AG04449 (cell line): Measurements from ENCODE around the gene THBS1.

Experiments
- CTCF ChIA-PET: fragments of 350-600 bp; formaldehyde crosslinking; extraction: SDS; loops from one replicate; lab custom pipeline; 2021; ENCODE audit warnings: antibody characterized with exemption; lab: Yijun Ruan, JAX
- POLR2A ChIA-PET: fragments of 400-600, 350-600 bp; formaldehyde crosslinking; extraction: SDS; loops from one replicate; lab custom pipeline; 2020; ENCODE audit warnings: antibody characterized with exemption, inconsistent platforms; lab: Yijun Ruan, JAX
- DNase-seq: peaks from one replicate; pipeline ENCODE4 v3.0.0-alpha.2; 2010; ENCODE audit warnings: low read depth, low spot score
- H3K4me3 ChIP-seq: 2 replicates; pipeline ENCODE4 v1.5.1; 2011; ENCODE audit warnings: low read depth, mild to moderate bottlenecking, control low read depth, low read length
- TF ChIP-seq, protein P1 (sequence below): IDR thresholded peaks from one replicate; pipeline ENCODE4 v1.5.1; 2011; ENCODE audit warnings: mild to moderate bottlenecking, moderate library complexity, low read length, control low read depth, inconsistent platforms; ENCODE audit not compliant: insufficient read depth; ENCODE audit errors: missing control alignments

Gene THBS1

DNA sequence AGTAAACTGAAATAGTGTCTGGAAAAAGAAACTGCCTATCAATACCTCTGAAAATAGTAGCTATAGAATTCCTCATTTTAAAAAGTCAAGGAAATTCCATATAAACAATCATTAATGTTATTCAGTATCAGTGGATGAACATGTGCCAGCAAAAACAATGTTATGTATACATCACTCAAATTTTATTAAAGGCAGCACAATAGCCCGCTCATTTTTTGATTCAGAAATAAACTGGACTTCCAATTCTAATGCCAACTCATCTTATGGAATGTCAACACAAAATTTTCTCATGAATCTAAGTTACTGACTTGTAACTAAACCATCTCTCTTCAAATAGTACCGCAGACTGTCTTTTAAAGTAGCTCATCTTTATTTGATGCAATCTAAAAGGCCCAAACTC lies 19.0 kb downstream of the THBS1 start:
- DNase-seq = peak; percentile 38
- H3K4me3 ChIP-seq = no peak overlapping the region
- TF ChIP-seq, protein P1, sequence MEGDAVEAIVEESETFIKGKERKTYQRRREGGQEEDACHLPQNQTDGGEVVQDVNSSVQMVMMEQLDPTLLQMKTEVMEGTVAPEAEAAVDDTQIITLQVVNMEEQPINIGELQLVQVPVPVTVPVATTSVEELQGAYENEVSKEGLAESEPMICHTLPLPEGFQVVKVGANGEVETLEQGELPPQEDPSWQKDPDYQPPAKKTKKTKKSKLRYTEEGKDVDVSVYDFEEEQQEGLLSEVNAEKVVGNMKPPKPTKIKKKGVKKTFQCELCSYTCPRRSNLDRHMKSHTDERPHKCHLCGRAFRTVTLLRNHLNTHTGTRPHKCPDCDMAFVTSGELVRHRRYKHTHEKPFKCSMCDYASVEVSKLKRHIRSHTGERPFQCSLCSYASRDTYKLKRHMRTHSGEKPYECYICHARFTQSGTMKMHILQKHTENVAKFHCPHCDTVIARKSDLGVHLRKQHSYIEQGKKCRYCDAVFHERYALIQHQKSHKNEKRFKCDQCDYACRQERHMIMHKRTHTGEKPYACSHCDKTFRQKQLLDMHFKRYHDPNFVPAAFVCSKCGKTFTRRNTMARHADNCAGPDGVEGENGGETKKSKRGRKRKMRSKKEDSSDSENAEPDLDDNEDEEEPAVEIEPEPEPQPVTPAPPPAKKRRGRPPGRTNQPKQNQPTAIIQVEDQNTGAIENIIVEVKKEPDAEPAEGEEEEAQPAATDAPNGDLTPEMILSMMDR = no peak
- POLR2A ChIA-PET = interaction anchor here (0.7 to 1.9 kb wide), 4 partner anchors 19 to 428 kb away, joined by 3 to 4 read pairs (median 4); partner anchors contain the start of gene THBS1
- CTCF ChIA-PET = interaction anchor here (2.4 to 2.6 kb wide), 2 partner anchors 157 kb away, joined by 10 to 20 read pairs; no protein-coding TSS in a partner anchor

DNA sequence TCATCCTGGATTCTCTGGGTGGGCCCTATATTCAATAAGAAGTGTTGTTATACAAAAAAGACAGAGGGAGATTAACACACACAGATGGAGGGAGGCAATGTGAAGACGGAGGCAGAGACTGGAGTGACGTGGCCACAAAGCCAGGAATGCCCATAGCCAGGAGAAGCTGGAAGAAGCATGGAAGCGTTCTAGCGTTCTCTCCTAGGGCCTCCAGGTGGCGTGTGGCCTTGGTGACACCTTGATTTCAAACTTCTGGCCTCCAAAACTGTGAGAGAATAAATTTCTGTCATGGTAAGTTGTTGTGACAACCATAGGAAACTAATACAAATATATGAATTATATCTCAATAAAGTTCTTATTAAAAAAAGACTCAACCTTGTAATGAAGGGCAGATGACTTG lies 21.3 kb downstream of the THBS1 start:
- DNase-seq = no peak
- CTCF ChIA-PET = interaction anchor here (1.6 to 2.6 kb wide), 2 partner anchors 154 to 156 kb away, joined by 6 to 20 read pairs; no protein-coding TSS in a partner anchor
- POLR2A ChIA-PET = no interaction called here
- no peak overlapping the region for H3K4me3 ChIP-seq
- TF ChIP-seq, protein P1 = no peak

DNA sequence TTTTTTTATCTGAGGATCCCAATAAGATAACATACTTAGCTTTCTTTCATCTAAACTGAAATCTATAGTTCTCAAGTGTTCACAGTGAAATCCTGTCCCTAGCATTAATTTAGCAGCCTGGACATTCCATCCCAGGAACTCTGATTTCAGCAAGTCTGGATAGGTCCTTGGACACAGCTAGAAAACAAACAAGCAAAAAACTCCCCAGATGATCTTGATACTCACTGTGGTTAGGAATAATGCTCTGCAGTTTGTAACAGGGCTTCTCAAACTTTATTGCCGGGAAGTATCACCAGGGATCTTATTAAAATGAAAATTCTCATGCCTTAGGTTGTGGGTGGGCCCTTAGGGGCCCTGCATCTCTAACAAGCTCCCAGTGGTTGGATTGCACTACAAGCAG lies 24.3 kb downstream of the THBS1 start:
- POLR2A ChIA-PET = no interaction called here
- no peak overlapping the region for H3K4me3 ChIP-seq
- TF ChIP-seq, protein P1 = no peak
- CTCF ChIA-PET = interaction anchor here (0.8 to 7.8 kb wide), 2 partner anchors 20 to 152 kb away, joined by 3 to 72 read pairs; no protein-coding TSS in a partner anchor
- DNase-seq = no peak

DNA sequence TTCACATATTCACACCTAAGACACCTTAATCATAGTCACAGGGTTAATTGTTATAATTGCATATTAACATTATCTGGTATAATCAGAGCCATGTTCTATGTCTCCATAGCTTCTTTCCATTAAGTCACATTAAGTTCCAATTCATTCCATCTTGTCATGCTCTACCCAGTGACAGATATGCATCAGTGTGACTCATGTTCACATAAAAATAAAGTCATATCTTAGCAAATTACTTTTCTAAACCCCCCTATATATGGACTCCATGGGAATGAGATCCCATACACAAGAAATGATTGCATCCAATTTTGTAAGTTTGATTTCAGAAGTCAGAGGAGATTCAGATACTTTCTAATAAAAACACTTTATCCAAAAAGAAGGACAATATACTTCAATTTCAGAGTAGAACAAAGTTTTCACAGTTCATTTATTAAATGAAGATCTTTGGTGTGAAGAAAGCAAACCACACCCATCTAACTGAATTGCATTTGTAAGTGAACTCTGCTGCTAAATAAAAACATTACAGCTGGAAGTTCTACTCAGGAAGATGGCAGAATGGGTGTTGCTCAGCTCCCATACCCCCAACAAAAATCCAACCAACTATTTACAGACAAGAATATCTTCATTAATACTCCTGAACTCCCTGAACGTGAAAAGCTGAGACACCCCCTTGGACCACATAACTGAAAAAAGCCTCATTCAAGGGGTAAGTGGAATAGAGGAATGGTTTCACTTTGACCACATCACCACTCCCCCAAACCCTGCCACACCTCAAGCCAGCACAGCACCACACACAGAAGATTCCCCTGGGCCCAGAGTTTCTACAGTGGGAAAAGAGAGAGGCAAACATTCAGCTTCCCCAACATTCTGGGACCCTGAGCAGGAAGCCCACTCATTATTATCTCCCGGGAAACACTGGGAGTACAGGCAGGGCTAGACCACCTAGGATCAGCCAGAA lies 27.6 kb downstream of the THBS1 start:
- ChIA-PET CTCF (interaction anchor here (0.9 to 7.8 kb wide), 4 partner anchors 16 to 149 kb away, joined by 3 to 72 read pairs (median 5); no protein-coding TSS in a partner anchor), POLR2A (no interaction called here)
- no peak overlapping the region for H3K4me3 ChIP-seq
- no peak for DNase-seq
- TF ChIP-seq, protein P1 = no peak

DNA sequence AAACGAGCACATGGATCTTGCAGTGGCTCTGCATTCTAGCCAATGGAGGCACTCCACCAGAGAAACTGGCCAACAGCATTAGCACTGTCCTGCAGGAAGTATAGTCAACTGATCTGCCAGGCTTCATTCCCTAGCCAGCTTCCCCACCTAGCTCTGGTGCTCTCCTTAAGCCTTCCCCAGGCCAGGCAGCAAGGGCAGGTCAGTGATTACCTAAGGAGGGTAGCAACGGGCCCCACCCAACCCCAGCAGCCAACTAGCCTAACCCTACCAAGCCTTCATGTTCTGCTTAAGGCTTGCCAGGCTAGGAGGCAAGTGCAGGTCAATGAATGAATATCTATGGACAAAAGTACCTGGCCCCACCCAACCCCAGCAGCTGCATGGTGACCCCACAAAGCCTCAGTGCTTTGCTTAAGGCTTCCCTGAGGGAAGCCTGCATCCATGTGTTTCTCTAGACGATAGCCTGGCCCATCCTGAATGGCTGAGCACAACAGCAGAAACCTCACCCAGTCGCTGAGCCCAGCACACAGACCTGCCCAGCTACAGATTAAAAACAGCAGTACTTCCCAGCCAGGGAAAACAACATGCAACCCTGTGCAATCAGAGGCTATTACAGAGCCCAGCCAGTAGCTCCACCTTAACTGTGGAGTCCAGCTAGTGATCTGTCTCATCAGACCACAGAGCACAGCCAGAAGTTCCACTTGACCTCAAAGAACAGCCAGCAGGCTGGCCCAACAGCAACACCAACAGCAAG lies 28.5 kb downstream of the THBS1 start:
- TF ChIP-seq, protein P1 = no peak
- POLR2A ChIA-PET = no interaction called here
- no peak for DNase-seq
- CTCF ChIA-PET = interaction anchor here (2.1 to 7.8 kb wide), 2 partner anchors 77 to 148 kb away, joined by 7 to 72 read pairs; no protein-coding TSS in a partner anchor
- no peak overlapping the region for H3K4me3 ChIP-seq

DNA sequence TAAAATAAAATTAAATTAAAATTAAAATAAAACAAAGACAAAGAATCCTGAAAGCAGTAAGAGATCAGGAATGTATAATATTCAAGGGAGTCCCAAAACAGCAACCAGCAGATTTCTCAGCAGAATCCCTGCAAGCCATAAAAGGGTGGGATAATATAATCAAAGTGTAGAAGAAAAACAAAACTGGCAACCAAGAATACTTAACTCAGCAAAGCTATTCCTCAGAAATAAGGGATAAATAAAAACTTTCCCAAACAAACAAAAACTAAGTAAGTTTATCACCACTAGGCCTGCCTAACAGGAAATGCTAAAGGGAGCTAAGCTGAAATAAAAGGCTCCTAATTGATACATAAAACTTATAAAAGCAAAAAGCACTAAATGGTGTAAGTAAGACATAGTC lies 29.8 kb downstream of the THBS1 start:
- ChIA-PET POLR2A (no interaction called here), CTCF (interaction anchor here (0.6 to 0.9 kb wide), 2 partner anchors 20 to 26 kb away, joined by 3 read pairs; no protein-coding TSS in a partner anchor)
- no peak overlapping the region for H3K4me3 ChIP-seq
- TF ChIP-seq, protein P1 = no peak
- DNase-seq = no peak
